ENCODE data around the gene B4GALNT4.
"Not testable (repeated sequence)": the region's sequence is repeated elsewhere in the genome, so short reads cannot be mapped to it uniquely, and the experiment has no call there.

The B4GALNT4 gene

DNA sequence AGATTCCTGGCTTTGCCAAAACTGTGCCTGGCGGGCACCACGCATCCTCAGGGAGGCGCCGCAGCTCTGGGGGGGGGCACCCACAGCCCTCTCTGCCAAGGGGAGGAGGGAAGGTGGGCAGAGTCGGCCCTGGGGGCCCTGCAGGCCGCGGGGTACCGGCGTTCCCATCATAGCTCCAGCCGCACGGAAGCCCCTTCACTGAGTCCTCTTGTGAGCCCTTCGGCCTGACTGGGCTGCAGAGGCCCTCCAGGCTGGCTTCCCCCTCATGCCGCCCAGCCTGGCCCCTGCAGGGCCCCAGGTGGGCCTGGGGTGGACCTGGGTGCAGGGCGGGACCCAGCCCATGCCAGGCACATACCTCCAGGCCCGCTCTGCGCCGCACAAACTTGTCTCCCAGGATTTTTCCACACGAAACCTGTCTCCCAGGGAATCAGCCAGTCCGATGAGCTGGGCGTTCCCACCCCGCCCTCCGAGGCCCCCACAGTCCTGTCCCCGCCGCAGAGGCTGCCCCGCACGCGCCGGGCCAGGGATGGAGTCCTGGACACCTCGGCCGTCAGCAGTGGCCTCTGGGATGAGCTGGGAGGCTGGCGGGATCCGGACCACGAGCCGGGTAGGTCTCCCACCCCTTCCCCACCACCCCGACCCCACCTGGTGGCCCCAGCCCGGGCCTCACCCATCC lies 22.9 kb downstream of the B4GALNT4 start:
- DNase-seq (ENCODE audit: low read depth): no peak

DNA sequence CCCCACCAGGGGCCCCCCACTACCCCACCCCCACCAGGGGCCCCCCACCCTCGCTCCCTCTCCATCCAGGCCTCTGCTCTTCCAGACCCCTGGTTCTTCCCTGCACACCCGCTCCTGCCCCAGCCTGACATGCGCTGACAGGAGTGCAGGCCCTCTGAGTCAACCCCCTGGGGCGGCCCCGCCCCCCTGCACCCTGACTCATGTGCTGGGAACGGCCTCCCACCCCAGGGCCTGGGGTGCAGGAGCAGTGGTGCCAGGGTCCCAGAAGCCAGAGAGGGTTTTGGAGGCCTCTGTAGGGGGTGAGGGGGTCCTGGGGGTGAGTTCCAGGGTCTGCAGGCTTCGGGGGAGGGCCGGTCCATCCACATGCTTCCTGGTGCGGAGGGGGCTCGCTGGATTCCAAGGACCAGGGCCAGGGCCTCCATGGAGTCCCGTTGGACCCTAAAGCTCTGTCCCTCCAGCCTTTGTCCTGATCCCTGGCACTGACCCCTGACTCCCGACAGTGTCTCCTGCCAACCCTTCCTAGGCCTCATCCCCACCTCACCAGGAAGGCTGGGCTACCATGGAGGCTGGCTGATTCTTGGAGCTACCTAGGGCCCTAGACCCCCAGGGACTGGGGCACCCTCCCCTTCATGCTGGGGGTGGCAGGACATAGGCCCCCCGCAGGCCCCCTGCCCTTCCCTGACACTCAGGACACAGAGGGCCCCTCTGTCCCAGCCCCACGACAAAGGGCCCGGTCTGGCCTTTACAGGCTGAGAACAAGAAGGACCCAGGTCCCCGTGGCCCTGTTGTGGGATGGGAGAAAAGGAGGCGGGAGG lies 24.1 kb downstream of the B4GALNT4 start:
- DNase-seq (ENCODE audit: low read depth): peak; percentile 37

DNA sequence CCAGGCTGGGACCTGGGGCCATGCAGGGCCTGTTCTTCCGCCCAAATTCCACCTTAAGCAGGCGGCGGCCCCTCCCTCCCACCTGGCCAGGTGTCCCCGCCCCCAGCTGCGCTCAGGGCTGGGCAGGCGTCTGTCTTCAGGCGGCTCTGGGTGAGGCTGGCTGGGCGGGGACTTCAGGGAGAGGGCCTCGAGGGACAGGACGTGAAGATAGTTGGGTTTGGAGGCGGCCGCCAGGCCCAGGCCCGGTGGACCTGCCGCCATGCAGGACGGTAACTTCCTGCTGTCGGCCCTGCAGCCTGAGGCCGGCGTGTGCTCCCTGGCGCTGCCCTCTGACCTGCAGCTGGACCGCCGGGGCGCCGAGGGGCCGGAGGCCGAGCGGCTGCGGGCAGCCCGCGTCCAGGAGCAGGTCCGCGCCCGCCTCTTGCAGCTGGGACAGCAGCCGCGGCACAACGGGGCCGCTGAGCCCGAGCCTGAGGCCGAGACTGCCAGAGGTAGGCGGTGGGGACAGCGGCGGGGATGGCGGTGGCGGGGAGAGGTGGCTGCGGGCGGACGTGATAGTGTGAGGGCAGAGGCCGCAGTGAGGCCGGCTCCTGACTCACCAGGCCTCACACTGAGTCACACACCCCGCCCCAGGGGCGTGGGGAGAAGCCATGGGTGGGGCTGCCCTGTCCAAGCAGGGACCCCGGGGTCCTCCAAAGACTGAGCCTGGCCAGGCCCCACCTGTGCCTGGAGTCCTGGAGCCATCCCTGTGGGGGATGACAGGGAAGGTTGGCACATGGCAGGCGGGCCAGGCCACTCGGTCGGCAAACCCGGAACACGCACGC lies 24.9 kb downstream of the B4GALNT4 start, which contains the start of gene PKP3:
PKP3 (plus strand) TSS at position 176 of the 824 bp plus-strand sequence; CDS start at position 260, 84 bp downstream.
- DNase-seq (ENCODE audit: low read depth): no peak

DNA sequence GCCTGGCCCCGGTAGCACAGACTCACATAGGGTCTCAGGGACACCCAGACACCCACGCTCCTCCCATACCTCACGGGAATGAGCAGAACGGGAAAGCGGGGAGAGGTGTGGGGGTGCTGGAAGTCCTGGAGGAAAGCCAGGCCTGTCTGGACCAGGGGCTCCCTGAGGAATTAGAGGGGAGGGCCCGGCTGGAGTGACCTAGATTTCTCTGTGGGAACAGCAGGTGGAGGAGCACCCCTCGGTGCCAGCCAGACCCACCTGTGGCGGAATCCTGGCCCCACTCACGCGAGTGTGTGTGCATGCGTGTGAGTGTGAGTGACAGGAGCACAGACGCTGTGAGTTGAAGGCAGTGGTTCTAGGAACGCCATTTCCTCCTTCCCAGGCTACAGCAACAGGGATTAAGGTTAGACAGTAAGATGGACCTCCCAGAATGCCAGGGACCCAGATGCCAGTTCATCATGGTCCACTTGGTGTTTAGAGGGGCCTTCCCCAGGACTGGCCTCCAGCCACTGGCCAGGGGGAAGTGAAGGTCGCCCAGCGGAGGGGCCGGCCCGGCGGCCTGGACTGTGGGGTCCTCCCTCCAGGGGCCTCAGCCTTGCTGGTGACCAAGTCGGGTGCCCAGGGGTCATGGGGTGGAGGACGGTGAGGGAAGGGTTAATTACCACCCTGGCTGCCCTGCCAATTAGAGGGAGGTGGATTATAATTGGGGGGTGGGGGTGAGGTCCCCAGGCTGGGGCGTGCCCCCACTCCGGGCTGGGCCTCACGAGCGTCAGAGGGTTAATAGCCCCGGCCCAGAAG lies 25.8 kb downstream of the B4GALNT4 start:
- no peak for DNase-seq (ENCODE audit: low read depth)

DNA sequence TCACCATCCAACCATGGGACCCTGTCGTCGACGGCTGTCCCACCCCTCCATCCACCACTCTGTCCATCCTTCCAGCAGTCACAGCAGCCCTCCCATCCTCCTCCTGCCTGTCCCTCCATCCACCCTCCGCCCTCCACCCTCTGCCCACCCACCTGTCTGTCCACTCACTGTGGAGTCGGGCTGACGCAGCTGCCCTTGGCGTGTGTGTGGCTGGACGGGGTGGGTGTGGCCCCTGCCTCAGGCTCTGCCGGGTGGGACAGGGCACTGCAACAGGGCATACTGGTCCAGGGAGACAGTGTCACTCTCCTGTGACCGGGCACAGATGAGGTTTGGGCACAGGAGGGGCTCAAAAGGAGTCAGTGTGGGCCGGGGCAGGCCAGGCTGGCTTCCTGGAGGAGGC lies 26.6 kb downstream of the B4GALNT4 start:
- DNase-seq (ENCODE audit: low read depth): no peak

DNA sequence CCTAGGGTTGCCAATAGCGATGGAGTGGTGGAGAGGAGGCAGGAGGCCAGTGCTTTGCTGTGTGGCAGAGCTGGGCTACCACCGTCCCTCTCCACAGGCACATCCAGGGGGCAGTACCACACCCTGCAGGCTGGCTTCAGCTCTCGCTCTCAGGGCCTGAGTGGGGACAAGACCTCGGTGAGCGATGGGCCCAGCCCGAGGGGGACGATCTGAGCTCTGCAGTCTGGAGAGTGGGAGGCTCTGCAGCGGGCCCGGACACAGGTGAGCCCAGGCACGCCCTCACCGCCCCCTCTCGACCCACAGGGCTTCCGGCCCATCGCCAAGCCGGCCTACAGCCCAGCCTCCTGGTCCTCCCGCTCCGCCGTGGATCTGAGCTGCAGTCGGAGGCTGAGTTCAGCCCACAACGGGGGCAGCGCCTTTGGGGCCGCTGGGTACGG lies 27.2 kb downstream of the B4GALNT4 start:
- DNase-seq (ENCODE audit: low read depth): no peak

DNA sequence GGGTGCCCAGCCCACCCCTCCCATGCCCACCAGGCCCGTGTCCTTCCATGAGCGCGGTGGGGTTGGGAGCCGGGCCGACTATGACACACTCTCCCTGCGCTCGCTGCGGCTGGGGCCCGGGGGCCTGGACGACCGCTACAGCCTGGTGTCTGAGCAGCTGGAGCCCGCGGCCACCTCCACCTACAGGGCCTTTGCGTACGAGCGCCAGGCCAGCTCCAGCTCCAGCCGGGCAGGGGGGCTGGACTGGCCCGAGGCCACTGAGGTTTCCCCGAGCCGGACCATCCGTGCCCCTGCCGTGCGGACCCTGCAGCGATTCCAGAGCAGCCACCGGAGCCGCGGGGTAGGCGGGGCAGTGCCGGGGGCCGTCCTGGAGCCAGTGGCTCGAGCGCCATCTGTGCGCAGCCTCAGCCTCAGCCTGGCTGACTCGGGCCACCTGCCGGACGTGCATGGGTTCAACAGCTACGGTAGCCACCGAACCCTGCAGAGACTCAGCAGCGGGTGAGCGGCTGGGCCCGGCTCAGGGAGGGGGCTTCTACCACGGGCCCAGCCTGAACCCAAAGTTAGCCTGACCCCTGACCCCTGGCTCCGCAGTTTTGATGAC lies 27.7 kb downstream of the B4GALNT4 start:
- DNase-seq (ENCODE audit: low read depth): no peak

DNA sequence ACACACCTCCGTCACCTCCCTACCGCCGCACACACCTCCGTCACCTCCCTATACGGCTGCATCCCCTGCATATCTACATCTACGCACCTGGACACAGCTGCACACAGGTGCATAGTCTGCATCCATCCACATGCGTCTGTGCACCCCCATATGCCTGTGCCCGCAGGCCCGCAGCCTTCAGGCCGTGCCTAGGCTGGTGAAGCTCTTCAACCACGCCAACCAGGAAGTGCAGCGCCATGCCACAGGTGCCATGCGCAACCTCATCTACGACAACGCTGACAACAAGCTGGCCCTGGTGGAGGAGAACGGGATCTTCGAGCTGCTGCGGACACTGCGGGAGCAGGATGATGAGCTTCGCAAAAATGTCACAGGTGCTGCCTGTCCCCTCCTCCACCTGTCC lies 29.5 kb downstream of the B4GALNT4 start:
- DNase-seq (ENCODE audit: low read depth): no peak

DNA sequence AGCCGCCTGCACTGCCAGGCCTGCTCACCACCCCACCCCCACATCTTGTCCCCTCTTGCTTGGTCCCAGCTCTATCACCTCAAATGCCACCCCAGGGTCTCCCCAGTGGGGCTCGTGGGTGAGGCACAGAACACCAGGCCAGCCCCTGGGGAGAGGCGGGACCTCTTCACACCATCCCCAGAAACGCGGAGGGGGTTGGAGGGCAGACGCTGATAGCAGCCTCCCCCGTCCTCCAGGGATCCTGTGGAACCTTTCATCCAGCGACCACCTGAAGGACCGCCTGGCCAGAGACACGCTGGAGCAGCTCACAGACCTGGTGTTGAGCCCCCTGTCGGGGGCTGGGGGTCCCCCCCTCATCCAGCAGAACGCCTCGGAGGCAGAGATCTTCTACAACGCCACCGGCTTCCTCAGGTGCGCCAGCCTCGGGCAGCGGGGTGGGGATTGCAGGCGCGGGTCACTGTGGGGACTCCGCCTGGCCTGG lies 30.5 kb downstream of the B4GALNT4 start:
- no peak for DNase-seq (ENCODE audit: low read depth)

DNA sequence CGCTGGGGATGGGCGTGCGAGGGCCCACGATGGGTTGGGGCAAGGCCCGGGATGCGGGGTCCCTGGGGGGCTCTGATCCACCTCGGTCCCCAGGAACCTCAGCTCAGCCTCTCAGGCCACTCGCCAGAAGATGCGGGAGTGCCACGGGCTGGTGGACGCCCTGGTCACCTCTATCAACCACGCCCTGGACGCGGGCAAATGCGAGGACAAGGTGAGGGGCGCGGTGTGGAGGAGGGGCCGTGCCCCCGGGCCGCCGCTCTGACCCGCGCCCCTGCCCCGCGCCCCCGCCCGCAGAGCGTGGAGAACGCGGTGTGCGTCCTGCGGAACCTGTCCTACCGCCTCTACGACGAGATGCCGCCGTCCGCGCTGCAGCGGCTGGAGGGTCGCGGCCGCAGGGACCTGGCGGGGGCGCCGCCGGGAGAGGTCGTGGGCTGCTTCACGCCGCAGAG lies 31.0 kb downstream of the B4GALNT4 start:
- DNase-seq (ENCODE audit: low read depth): no peak

DNA sequence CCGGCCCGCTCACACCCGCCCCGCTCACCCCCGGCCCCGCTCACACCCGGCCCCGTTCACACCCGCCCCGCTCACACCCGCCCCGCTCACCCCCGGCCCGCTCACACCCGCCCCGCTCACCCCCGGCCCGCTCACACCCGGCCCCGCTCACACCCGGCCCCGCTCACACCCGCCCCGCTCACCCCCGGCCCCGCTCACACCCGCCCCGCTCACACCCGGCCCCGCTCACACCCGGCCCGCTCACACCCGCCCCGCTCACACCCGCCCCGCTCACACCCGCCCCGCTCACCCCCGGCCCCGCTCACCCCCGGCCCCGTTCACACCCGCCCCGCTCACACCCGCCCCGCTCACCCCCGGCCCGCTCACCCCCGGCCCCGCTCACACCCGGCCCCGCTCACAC lies 31.9 kb downstream of the B4GALNT4 start:
- DNase-seq (ENCODE audit: low read depth): not testable (repeated sequence)

DNA sequence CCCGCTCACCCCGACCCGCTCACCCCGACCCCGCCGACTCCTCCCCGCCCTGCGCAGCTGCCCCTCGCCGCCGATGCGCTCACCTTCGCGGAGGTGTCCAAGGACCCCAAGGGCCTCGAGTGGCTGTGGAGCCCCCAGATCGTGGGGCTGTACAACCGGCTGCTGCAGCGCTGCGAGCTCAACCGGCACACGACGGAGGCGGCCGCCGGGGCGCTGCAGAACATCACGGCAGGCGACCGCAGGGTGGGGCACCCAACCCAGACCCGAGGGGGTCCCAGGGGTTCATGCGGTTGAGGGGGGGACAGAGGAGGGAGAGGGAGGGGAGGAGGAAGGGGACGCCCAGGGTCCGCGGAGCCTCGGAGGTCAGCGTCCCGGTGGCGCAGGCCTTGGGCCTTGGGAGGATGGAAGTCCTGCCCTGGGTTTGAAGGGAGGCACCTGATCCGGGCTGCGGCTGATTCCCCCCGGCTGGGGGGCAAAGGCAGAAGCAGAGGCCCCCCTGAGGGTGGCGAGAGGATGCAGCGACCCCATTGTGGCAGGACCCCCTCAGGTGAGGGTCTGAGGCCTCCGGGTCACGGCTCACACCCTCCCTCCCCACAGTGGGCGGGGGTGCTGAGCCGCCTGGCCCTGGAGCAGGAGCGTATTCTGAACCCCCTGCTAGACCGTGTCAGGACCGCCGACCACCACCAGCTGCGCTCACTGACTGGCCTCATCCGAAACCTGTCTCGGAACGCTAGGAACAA lies 33.9 kb downstream of the B4GALNT4 start:
- DNase-seq (ENCODE audit: low read depth): no peak

DNA sequence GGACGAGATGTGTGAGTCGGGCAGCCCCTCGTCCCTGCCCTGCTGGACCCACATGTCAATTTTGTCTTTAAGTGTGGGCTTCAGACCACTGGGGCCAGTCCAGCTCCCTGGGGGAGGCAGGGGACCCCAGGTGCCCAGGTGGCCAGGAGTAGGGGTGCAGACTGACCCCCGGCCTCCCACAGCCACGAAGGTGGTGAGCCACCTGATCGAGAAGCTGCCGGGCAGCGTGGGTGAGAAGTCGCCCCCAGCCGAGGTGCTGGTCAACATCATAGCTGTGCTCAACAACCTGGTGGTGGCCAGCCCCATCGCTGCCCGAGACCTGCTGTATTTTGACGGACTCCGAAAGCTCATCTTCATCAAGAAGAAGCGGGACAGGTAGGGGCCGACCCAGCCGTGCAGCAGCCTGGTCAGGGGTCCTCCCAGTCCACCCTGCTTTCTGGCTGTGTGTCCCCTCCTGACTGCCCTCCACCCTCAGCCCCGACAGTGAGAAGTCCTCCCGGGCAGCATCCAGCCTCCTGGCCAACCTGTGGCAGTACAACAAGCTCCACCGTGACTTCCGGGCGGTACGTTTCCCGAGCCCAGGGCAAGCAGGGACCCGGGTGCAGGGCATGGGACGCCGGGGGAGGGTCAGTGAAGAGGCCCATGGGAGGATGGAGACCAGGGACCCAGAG lies 34.6 kb downstream of the B4GALNT4 start:
- no peak for DNase-seq (ENCODE audit: low read depth)

DNA sequence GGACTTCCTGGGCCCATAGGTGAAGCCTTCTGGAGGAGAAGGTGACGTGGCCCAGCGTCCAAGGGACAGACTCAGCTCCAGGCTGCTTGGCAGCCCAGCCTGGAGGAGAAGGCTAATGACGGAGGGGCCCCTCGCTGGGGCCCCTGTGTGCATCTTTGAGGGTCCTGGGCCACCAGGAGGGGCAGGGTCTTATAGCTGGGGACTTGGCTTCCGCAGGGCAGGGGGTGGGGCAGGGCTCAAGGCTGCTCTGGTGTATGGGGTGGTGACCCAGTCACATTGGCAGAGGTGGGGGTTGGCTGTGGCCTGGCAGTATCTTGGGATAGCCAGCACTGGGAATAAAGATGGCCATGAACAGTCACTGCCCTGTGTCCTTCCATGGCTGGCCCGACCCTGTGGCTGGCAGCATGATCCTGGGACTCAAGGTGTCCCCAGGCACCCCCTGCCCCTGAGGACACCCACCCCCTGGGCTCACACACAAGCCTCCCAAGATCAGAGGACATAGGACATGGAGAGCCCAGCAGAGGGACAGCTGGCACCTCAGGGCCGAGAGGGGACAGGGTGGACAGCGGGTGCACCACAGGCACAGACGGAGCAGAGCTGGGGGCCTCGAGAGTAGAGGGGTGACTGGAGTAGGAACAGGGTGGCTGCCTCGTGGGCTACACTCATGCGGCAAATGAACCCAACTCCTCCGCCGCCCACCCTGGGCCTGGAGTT lies 35.4 kb downstream of the B4GALNT4 start:
- DNase-seq (ENCODE audit: low read depth): no peak

DNA sequence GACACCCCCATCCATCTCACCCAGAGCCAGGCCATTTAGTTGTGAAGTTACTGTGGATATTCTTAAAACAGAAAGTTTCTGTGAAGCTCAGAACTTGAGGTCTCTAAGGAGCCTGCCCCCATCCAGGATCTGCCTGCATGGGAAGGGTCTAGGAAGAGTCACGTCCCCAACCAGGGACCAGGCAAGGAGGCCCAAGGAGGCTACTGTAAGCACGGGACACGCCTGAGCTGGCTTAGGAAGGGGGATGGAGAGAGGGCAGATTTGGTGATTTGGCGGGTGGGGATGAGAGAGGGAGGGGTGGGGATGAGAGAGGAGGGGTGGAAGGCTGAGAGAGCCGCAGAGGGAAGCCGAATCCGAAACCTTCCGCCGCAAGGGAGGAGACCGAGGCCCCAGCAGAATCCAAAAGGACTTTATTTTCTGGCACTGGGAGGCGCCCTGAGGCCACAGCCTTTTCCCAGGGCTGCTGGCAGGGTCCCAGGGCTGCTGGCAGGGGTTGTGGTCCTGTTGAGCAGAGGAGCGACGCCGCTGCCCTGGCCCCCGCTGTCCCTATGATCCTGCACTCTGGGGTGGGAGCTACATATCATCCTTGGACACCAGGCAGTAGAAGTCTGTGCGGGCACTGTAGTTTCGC lies 36.1 kb downstream of the B4GALNT4 start:
- no peak for DNase-seq (ENCODE audit: low read depth)

DNA sequence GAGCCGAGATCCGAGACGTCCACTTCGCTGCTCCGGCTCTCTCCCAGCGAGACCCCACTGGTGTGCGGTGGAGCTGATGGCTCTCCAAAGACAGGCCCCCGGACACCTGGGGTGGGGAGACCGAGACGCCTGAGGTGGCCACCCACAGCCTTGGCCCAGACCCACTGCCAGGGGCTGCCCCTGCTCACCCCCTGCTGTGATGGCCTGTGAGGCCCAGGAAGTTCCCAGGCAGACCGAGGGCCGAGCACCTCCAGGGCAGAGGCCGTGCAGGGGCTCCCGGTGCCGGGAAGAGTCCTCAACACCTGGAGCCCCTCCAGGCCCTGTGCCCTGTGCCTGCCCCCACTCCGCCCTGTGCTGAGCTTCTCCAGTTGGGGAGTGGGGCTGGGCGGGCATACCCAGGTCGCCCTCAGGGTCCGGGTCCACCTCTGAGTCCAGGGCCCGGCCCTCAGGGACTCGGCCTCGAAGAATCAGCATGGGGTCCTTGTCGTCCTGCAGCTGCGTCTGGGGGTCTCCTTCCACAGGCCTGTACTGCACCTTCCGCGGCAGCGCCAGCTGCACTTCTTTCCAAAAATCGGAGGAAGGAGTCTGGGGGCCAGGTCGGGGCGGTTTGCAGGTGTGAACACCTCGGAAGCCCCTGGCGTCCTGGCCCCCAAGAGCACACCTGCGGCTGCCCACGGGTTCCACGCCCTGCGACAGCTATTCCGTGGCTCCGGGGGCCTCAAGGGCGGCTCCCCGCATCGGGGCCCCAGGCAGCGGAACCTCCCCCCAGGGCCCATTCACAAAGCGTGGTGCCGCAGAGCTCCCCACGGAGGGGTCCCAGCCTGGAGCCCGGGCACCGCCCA lies 36.9 kb downstream of the B4GALNT4 start:
- no peak for DNase-seq (ENCODE audit: low read depth)

DNA sequence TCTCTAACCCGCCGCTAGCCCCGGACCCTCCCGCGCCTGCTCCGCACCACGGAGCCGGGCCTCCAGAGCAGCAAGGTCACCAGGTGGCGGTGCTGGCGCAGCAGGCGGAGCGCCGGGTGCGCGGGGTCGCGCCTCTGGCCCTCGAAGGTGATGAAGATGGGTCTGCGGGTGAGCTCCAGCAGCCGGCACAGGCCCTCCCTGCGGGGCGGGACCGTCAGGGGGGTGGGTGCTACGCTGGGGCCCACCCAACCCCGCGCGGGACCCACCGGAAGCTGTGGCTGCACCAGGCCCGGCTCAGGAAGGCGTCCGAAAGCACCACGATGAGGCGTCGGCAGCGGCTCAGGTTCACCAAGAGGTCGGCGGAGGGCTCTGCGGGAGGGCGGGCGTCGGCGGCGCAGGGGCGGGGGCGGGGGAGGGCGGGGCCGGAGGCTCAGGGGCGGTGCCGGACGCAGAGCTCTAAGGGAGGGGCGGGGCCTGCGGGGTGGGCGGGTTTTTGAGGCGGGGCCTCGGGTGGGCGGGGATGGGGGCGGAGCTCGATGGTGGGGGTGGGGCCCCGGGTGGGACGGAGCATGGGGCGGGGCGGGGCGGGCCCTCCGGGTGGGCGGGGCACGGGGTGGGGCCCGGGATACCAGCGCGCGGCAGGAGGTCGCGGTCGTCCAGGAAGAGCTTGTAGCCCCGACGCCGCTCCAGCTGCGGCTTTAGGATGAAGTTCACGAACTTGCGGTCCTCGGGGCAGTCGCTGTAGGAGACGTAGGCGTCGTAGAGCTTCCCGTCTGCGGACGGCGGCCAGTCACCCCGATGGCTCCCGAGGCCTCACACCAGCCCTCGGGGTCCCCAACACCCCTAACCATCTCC lies 37.7 kb downstream of the B4GALNT4 start:
- DNase-seq (ENCODE audit: low read depth): peak; percentile 80

Measured in stimulated activated CD4-positive, alpha-beta T cell treated with anti-CD3 and anti-CD28 coated beads, Interleukin-2, amount 100 ng/mL, for 4 hours (primary cell).